Cardiac fibroblast (primary cell): ENCODE results near the gene TNS3.
A peak's percentile ranks its signal among the peaks of the same experiment; 100 is the strongest.

Experiments used
- DNase-seq, 2 donors: peaks; one replicate each; pipeline versions ENCODE4 v3.0.0 to v3.0.0-alpha.2; 2010; ENCODE audit warnings: low read depth in 2 of 2
- H3K4me3 ChIP-seq, 2 donors: replicated peaks in 1 of 2; 1 replicate in 1 of 2; 2 replicates in 1 of 2; pipeline ENCODE4 v1.5.1; 2011; ENCODE audit warnings: low read depth in 2 of 2, low read length in 2 of 2, mild to moderate bottlenecking in 2 of 2, moderate library complexity in 1 of 2
- TF ChIP-seq, protein P1 (sequence below): IDR thresholded peaks from one replicate; pipeline ENCODE4 v1.5.1; 2011; ENCODE audit warnings: low read depth, mild to moderate bottlenecking, low read length, inconsistent platforms

TNS3 gene

GRCh38 chr7:47485640-47486435, 96.1 kb downstream of the TNS3 start:
- TF ChIP-seq, protein P1, sequence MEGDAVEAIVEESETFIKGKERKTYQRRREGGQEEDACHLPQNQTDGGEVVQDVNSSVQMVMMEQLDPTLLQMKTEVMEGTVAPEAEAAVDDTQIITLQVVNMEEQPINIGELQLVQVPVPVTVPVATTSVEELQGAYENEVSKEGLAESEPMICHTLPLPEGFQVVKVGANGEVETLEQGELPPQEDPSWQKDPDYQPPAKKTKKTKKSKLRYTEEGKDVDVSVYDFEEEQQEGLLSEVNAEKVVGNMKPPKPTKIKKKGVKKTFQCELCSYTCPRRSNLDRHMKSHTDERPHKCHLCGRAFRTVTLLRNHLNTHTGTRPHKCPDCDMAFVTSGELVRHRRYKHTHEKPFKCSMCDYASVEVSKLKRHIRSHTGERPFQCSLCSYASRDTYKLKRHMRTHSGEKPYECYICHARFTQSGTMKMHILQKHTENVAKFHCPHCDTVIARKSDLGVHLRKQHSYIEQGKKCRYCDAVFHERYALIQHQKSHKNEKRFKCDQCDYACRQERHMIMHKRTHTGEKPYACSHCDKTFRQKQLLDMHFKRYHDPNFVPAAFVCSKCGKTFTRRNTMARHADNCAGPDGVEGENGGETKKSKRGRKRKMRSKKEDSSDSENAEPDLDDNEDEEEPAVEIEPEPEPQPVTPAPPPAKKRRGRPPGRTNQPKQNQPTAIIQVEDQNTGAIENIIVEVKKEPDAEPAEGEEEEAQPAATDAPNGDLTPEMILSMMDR: no peak
- H3K4me3 ChIP-seq: no peak overlapping the region
- DNase-seq: no peak

- no peak for DNase-seq
- H3K4me3 ChIP-seq: no peak overlapping the region
- TF ChIP-seq, protein P1: no peak
These were observed 96.8 kb downstream of the TNS3 start for GRCh38 chr7:47484923-47485639.

DNA sequence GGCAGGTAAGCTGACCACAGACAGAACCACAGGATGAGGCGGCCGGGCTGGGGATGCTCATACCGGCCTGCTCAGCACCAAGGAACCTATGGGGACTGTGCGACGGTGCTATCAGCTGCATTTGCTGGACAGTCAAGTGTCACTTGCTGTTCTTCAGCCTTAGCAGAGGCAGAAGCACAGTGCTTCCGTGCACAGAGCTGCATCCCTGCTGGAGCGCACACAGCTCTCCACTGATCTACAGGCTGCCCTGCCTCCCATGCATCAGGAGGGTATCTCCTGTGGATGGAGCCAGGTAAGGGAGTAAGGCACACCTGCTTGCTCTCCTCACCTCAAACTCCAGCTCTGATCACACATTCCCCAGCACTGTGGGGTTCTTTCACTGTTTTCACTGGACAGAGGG, 97.5 kb downstream of the TNS3 start:
- TF ChIP-seq, protein P1: no peak
- no peak for DNase-seq
- no peak overlapping the region for H3K4me3 ChIP-seq

DNA sequence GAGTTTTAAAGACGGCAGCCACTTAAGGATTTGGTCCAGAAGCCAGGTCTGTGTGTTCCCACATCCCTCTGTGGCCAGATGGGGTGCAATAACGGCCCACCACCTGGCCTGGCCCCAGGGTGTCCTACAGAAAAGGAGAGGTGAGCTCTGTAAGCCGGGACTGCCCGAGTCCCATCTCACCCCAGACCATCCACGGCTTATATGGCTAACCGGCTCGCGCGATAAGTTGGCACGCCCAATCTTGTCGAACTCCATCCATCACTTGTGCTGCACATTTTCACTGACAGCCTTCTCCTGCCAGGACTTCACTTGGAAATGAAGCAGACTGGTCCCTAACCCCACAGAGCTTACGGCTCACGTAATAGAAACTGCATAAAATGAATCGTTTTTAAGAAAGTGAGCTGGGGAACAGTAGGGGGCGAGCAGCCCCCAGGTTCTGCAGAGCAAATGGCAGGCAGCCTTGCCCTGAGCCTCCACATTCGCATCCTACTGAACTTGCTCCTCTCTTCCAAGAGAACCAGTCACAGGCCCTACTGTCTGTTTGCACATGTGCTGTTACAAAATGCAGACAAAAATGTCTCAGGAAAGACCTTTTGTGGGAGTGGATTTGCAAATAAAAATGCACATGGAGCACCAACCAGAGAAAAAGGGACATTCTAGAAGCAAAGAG, 98.2 kb downstream of the TNS3 start:
- peak; percentile 34 to 52 for DNase-seq
- TF ChIP-seq, protein P1: peak; percentile 17
- no peak overlapping the region for H3K4me3 ChIP-seq

DNA sequence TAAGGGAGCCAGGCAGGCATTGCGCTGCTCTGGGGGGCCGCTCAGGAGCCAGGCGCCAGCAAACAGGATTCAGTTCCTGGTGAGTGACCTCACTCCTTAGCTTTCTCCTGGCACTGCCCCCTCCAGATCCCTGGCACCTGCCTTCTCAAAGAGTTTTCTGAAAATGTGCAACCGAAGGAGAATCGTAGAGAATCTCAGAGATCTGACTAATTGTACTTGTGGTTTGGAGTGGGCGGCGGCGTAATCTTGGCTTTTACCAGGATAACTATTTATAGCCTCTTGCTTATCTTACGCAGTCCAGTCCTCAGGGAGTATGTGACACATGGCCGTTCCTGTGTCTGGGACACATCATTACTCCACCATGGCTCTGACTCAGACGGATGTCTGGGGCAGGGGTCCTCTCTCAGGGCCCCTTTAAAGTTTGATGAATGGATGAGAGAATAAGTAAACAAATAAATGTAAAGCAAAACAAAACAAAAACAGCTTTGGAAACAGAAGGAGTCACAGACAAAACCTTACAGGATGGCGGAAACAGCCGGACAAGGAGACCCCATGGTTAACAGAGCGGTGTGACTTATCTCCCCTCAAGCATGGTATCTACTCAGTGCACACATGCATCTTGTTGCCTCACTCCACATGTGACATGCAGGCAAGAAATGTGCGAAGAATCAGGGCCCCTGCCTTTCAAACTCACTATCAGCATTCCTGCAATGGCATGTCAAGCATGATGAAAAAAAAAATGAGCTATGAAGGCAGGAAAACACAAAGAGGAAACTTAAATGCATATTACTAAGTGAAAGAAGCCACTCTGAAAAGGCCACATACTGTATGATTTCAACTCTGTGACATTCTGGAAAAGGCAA, 99.7 kb downstream of the TNS3 start:
- TF ChIP-seq, protein P1: no peak
- no peak overlapping the region for H3K4me3 ChIP-seq

DNA sequence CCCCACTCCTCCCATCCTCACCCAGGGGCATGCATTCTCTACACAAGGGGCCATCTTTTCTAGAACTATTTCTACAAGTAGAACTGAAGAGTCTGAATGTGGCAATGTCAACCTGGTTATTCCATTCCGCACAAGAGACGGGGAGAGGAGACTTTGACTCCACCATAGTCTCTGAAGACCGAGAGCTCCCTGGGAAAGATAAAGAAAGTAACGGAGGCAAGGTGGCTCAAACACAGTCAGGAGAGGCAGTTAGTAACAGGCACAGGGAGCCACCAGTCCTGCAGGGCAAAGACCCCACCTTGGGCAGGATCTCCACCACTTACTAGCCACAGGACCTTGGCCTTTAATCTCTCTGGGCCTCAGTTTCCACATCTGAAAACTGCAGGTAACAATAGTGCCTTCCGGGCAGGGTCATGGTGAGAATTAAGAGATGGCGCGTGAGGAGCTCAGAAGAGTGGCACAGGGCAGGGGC, 100.3 kb downstream of the TNS3 start:
- H3K4me3 ChIP-seq: no peak overlapping the region
- TF ChIP-seq, protein P1: no peak

More for the DNA sequence above, 99.7 kb downstream of the TNS3 start:
- peak; percentile 83 to 95 for DNase-seq

More for the DNA sequence above, 100.3 kb downstream of the TNS3 start:
- no peak for DNase-seq
